Adrenal gland (tissue), 12 donors: ENCODE measurements around the gene C12orf60. TPM values are rescaled to one million over a fixed set of nuclear protein-coding genes. Genes with fewer than 3 reads are reported as not detected.

Source experiments
- DNase-seq, 7 donors: peaks; one replicate each; pipeline ENCODE4 v3.0.0-alpha.2; 2019 to 2020
- H3K27ac ChIP-seq, 5 donors: fragments of 200-600 bp; sonication (generic) in 4 of 5; 1 replicate in 3 of 5; 2 replicates in 2 of 5; pipeline versions ENCODE4 v1.5.1 to v1.8.0; 2016 to 2020; ENCODE audit warnings: mild to moderate bottlenecking in 1 of 5
- H3K27me3 ChIP-seq: fragments of 200-600 bp; 2 replicates; pipeline ENCODE4 v1.8.0; 2021
- H3K36me3 ChIP-seq, 2 donors: fragments of 200-600 bp; replicated peaks in 1 of 2; 1 replicate in 1 of 2; 2 replicates in 1 of 2; pipeline versions ENCODE4 v1.5.1 to v1.8.0; 2018 to 2022
- H3K4me1 ChIP-seq, 2 donors: fragments of 200-600 bp; replicated peaks in 1 of 2; 1 replicate in 1 of 2; 2 replicates in 1 of 2; pipeline versions ENCODE4 v1.5.1 to v1.8.0; 2018 to 2021
- H3K4me3 ChIP-seq, 4 donors: fragments of 200-600 bp; sonication (generic) in 3 of 4; one replicate each; pipeline ENCODE4 v1.5.1; 2016 to 2018
- H3K9me3 ChIP-seq, 3 donors: fragments of 200-600 bp; sonication (generic) in 1 of 3; replicated peaks in 1 of 3; 1 replicate in 2 of 3; 2 replicates in 1 of 3; pipeline versions ENCODE4 v1.5.1 to v1.8.0; 2016 to 2021
- POLR2A ChIP-seq, 2 donors: fragments of 450-650 bp; IDR thresholded peaks; one replicate each; pipeline ENCODE4 v1.6.1; 2017; ENCODE audit warnings: antibody characterized with exemption in 2 of 2, mild to moderate bottlenecking in 2 of 2, moderate library complexity in 1 of 2
- WGBS, 4 donors: extraction: QIAGEN DNeasy Blood & Tissue Kit in 2 of 4; methylation state at CpG; one replicate each; pipeline versions ENCODE4 v1.1.5 to v1.1.7; 2013 to 2017; 5-methylcytosine and 5-hydroxymethylcytosine counted together
- intact Hi-C, 2 donors: fragments of 100-400 bp; cut with DNase I; formaldehyde crosslinking; loops; one replicate each; pipeline versions ENCODE4 v1.14.1 to v1.15.0; 2022 to 2023
- polyA plus RNA-seq, 3 donors: library from polyadenylated mRNA; stranded (reverse); fragments of 200-250 nt in 2 of 3; fragments of 350-450 nt in 1 of 3; fragmentation: Illumina TruSeq in 1 of 3; extraction: RNeasy Lipid Tissue Mini Kit (QIAGEN cat#74804) in 1 of 3; gene quantifications; one replicate each; pipeline ENCODE4 v1.2.3, GENCODE V29; 2013 to 2014
- total RNA-seq, 9 donors: library from RNA; depleted of rRNA in 4 of 9; stranded (reverse); fragments of >200 nt in 4 of 9; fragments of 120-200 nt in 1 of 9; fragmentation: NEBNext Ultra II Directional in 1 of 9; extraction: Animal tissue kit (Norgen Biotek cat#: 25700) in 1 of 9; gene quantifications; one replicate each; pipeline versions ENCODE4 v1.1.0 to v1.2.4, GENCODE V29; 2013 to 2023
- TF ChIP-seq, protein P1 (sequence below), 6 experiments: fragments of 450-650 bp in 4 of 6; fragments of 200-600 bp in 2 of 6; sonication (generic) in 1 of 6; IDR thresholded peaks; 1 replicate in 5 of 6; 2 replicates in 1 of 6; pipeline versions ENCODE4 v1.5.1 to v1.8.0; 2016 to 2021; ENCODE audit warnings: antibody characterized with exemption in 6 of 6, mild to moderate bottlenecking in 2 of 6, moderate library complexity in 1 of 6
- donor health status: healthy with polysubstance abuse.
- donor health status: Bipolar disorder and iron deficiency.
- donor health status: DM: yes; HTN: yes; CAD: no.
- donor health status: DM: no; HTN: no; CAD: no.
- donor health status: DM: no; HTN: no; CAD: no.
- donor health status: DM: yes; HTN: yes; CAD: no.

C12orf60 gene
- total and polyA plus RNA-seq, 12 donors = 2.6 to 12.5 (median 4.6) TPM

DNA sequence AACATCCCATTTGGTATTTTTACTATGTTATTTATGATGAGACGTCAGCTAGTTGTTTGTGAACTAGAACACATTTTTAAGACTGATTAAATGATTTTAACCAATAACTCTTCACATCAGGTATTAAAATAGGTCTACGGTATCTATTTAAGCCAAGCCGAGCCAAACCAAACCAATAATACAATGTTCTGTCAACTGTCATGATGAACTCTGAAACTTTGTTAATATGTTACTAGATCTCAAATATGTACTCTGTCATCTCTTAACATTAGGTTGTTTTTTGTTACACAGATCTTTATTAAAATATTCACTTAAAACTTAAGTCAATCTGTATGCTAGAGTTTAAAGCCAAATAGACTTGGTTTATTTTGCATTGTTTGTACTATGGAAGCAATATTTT is 38.8 kb downstream of the C12orf60 start:
- TF ChIP-seq, protein P1, sequence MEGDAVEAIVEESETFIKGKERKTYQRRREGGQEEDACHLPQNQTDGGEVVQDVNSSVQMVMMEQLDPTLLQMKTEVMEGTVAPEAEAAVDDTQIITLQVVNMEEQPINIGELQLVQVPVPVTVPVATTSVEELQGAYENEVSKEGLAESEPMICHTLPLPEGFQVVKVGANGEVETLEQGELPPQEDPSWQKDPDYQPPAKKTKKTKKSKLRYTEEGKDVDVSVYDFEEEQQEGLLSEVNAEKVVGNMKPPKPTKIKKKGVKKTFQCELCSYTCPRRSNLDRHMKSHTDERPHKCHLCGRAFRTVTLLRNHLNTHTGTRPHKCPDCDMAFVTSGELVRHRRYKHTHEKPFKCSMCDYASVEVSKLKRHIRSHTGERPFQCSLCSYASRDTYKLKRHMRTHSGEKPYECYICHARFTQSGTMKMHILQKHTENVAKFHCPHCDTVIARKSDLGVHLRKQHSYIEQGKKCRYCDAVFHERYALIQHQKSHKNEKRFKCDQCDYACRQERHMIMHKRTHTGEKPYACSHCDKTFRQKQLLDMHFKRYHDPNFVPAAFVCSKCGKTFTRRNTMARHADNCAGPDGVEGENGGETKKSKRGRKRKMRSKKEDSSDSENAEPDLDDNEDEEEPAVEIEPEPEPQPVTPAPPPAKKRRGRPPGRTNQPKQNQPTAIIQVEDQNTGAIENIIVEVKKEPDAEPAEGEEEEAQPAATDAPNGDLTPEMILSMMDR (IDR thresholded peaks at IDR 0.05) = no peak
- TF ChIP-seq POLR2A (IDR thresholded peaks at IDR 0.05) = no peak
- WGBS, 4 donors = 64 to 78% (median 68%) methylated on average over 3 of the region's 3 CpGs
- no peak for DNase-seq
- Histone ChIP-seq H3K27ac (peak overlapping the region in 4 of 5 donors; percentile 51 to 80 (median 66)), H3K36me3 (no peaks in the 10 kb centered on the region), H3K4me1 (peaks cover 32 to 35% of the 10 kb centered on the region in 2 donors), H3K27me3 (no peaks in the 10 kb centered on the region), H3K4me3 (peak overlapping the region in 1 of 4 donors; percentile 2), H3K9me3 (no peaks in the 10 kb centered on the region)
- intact Hi-C loops = loop anchor here in 1 of 2 donors (10.0 kb wide), 1 partner anchor 152 kb away; no protein-coding TSS in a partner anchor

DNA sequence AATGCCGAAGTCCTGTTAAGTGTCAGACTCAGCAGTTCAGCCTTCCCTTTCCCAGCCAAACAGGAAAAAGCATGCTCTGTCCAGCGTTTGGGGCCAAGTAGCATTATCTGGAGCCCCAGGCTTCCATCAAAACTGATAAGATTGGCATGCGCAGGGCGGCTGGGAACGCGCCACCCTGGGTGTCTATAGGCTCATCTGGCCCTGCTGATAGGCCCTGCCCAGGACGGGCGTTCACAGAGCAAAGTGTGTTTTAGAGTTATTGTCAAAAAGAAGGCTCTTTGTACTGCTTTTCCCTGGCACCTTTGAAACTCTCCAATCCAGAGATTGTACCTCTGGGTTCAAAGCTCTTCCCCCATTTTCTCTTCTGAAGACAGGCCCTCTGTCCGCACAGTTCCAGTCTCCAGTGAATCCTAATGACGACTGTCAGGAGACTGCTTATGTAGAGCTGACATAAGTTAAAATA is 40.0 kb downstream of the C12orf60 start, which contains the start of gene ART4:
ART4 (minus strand) TSS at position 102 of the 463 bp plus-strand sequence. CDS start 413 bp downstream, outside the sequence.
- Histone ChIP-seq H3K27me3 (no peaks in the 10 kb centered on the region), H3K4me3 (peak within 1 kb of the TSS in 1 of 4 donors; percentile 2), H3K9me3 (no peaks in the 10 kb centered on the region), H3K4me1 (peaks cover 34 to 36% of the 10 kb centered on the region in 2 donors), H3K27ac (peak within 1 kb of the TSS in 4 of 5 donors; percentile 51 to 80 (median 66)), H3K36me3 (no peaks in the 10 kb centered on the region)
- no peak for TF ChIP-seq POLR2A (IDR thresholded peaks at IDR 0.05)
- TF ChIP-seq, protein P1 (IDR thresholded peaks at IDR 0.05) = no peak
- intact Hi-C loops = loop anchor here in 1 of 2 donors (10.0 kb wide), 1 partner anchor 151 kb away; no protein-coding TSS in a partner anchor
- DNase-seq = peak in 3 of 7 donors; percentile 25 to 42 (median 27)
- 75 to 83% (median 77%) methylated on average over 8 to 10 of the region's 10 CpGs for WGBS, 4 donors

DNA sequence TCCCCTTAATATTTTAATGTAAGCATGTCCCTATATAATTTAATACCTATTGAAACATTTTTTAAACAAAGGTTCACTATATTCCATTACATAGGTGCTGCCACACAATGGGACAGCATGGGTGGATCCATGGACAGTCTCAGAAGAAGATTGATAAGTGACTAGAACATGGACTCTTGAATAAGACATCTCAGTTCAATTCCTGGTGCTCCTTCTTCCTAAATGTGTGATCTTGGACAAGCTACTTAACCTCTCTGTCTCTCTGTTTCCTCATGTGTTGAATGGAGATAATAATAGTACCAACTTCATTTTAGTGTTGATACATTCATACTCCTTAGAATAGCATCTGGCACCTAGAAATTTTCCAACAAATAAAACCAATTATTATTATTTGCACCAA is 40.9 kb downstream of the C12orf60 start:
- H3K4me3 ChIP-seq = no peak overlapping the region
- DNase-seq = no peak
- H3K27me3 ChIP-seq = no peaks in the 10 kb centered on the region
- H3K36me3 ChIP-seq = no peaks in the 10 kb centered on the region
- H3K9me3 ChIP-seq = no peaks in the 10 kb centered on the region
- intact Hi-C loops = loop anchor here in 1 of 2 donors (10.0 kb wide), 1 partner anchor 150 kb away; no protein-coding TSS in a partner anchor
- peaks cover 34 to 36% of the 10 kb centered on the region in 2 donors for H3K4me1 ChIP-seq
- TF ChIP-seq, protein P1 (IDR thresholded peaks at IDR 0.05) = no peak
- no peak for TF ChIP-seq POLR2A (IDR thresholded peaks at IDR 0.05)
- peak overlapping the region in 2 of 5 donors; percentile 6 to 10 for H3K27ac ChIP-seq

DNA sequence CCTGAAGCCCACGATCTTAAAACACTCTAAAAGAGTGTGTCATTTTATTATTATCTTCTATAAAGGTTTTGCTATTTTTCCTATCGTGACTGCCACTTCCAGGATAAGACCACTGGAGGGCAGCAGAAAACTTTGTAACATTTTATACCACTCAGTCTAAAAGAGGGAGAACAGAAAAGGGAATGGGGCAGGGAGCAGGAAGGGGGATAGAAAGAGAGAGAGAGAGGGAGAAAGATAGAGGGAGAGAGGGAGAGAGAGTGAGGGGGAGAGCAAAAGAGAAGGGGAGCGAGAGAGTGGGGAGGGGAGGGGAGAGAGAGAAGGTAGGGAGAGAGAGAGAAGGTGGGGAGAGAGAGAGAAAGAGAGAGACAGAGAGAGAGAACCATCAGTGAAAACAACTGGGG is 41.9 kb downstream of the C12orf60 start:
- peak; percentile 41 to 84 (median 60) for DNase-seq
- Histone ChIP-seq H3K4me3 (no peak overlapping the region), H3K36me3 (no peaks in the 10 kb centered on the region), H3K4me1 (peaks cover 34 to 36% of the 10 kb centered on the region in 2 donors), H3K27ac (peak overlapping the region in 2 of 5 donors; percentile 39 to 60), H3K9me3 (no peaks in the 10 kb centered on the region), H3K27me3 (no peaks in the 10 kb centered on the region)
- TF ChIP-seq POLR2A (IDR thresholded peaks at IDR 0.05) = no peak
- TF ChIP-seq, protein P1 (IDR thresholded peaks at IDR 0.05) = peak; percentile 60 to 93 (median 82)
- intact Hi-C loops = loop anchor here (5.0 to 10.0 kb wide), 2 partner anchors 149 to 152 kb away; no protein-coding TSS in a partner anchor
- 6 to 11% (median 10%) methylated on average over 3 of the region's 3 CpGs for WGBS, 4 donors
